ENCODE data around the gene TAX1BP3. TPM values are rescaled to one million over a fixed set of nuclear protein-coding genes. Genes with fewer than 3 reads are reported as not detected.
"Not testable (repeated sequence)": the region's sequence is repeated elsewhere in the genome, so short reads cannot be mapped to it uniquely, and the experiment has no call there.

The TAX1BP3 gene
- polyA plus RNA-seq, 3 donors = 29.6 to 71.8 (median 70.9) TPM

- Mint-ChIP-seq H3K4me1 (peaks cover 24% of the 10 kb centered on the region), H3K27ac (peak overlapping the region in 1 of 7 donors; percentile 37), H3K27me3 (ENCODE audit: low read depth in 3 of 3) (peaks cover 0 to 4% (median 0%) of the 10 kb centered on the region in 3 donors), H3K9me3 (no peaks in the 10 kb centered on the region), H3K36me3 (peaks cover 18% of the 10 kb centered on the region in 2 donors), H3K4me3 (no peak overlapping the region)
- no peaks in the 10 kb centered on the region for H3K9me3 ChIP-seq (replicated peaks in 1 of 2; ENCODE audit: control insufficient read depth in 1 of 2, insufficient read depth in 1 of 2, low read length in 2 of 2)
- 93% methylated on average over 3 of the region's 3 CpGs for WGBS (ENCODE audit: insufficient coverage)
- peaks cover 24 to 26% of the 10 kb centered on the region in 2 donors for H3K4me1 ChIP-seq (ENCODE audit: control insufficient read depth in 1 of 2, insufficient read depth in 2 of 2, low read length in 2 of 2)
- no peak overlapping the region for H3K9ac ChIP-seq (ENCODE audit: insufficient read depth, low read length, poor library complexity, severe bottlenecking)
- no peaks in the 10 kb centered on the region for H3K27me3 ChIP-seq (ENCODE audit: control insufficient read depth in 2 of 2, insufficient read depth in 2 of 2, low read length in 2 of 2)
- DNase-seq = no peak
- H3K4me3 ChIP-seq (replicated peaks in 1 of 3; ENCODE audit: low read depth in 2 of 3, low read length in 3 of 3) = no peak overlapping the region
- H4K20me1 ChIP-seq (ENCODE audit: insufficient read depth, low read length) = no peaks in the 10 kb centered on the region
- intact Hi-C loops (cut with micrococcal nuclease) = no loop called here
- TF ChIP-seq, protein P1, sequence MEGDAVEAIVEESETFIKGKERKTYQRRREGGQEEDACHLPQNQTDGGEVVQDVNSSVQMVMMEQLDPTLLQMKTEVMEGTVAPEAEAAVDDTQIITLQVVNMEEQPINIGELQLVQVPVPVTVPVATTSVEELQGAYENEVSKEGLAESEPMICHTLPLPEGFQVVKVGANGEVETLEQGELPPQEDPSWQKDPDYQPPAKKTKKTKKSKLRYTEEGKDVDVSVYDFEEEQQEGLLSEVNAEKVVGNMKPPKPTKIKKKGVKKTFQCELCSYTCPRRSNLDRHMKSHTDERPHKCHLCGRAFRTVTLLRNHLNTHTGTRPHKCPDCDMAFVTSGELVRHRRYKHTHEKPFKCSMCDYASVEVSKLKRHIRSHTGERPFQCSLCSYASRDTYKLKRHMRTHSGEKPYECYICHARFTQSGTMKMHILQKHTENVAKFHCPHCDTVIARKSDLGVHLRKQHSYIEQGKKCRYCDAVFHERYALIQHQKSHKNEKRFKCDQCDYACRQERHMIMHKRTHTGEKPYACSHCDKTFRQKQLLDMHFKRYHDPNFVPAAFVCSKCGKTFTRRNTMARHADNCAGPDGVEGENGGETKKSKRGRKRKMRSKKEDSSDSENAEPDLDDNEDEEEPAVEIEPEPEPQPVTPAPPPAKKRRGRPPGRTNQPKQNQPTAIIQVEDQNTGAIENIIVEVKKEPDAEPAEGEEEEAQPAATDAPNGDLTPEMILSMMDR (IDR thresholded peaks at IDR 0.05) = no peak
- H3K36me3 ChIP-seq (replicated peaks in 1 of 2; ENCODE audit: control insufficient read depth in 1 of 2, insufficient read depth in 2 of 2, low read length in 2 of 2) = peaks cover 10 to 16% of the 10 kb centered on the region in 2 donors
- no peak overlapping the region for H2AFZ ChIP-seq (ENCODE audit: insufficient read depth, low read depth, low read length, poor library complexity, severe bottlenecking)
- H3K79me2 ChIP-seq (ENCODE audit: insufficient read depth, low read length) = no peaks in the 10 kb centered on the region
- H3K4me2 ChIP-seq (replicated peaks; ENCODE audit: extremely low read depth, low read length, poor library complexity, severe bottlenecking) = no peak overlapping the region
- H3K27ac ChIP-seq (ENCODE audit: low read depth in 1 of 2, low read length in 2 of 2) = no peak overlapping the region
Observed at GRCh38 chr17:3708366-3708765, 40.0 kb upstream of the TAX1BP3 start.

- H4K20me1 ChIP-seq (ENCODE audit: insufficient read depth, low read length); H3K27ac Mint-ChIP-seq; H3K27me3 Mint-ChIP-seq (ENCODE audit: low read depth in 3 of 3); H3K9me3 ChIP-seq (replicated peaks in 1 of 2; ENCODE audit: control insufficient read depth in 1 of 2, insufficient read depth in 1 of 2, low read length in 2 of 2); H3K9ac ChIP-seq (ENCODE audit: insufficient read depth, low read length, poor library complexity, severe bottlenecking); H3K4me3 ChIP-seq (replicated peaks in 1 of 3; ENCODE audit: low read depth in 2 of 3, low read length in 3 of 3); H3K9me3 Mint-ChIP-seq; H3K36me3 Mint-ChIP-seq; H3K79me2 ChIP-seq (ENCODE audit: insufficient read depth, low read length); intact Hi-C loops (cut with micrococcal nuclease); H3K4me2 ChIP-seq (replicated peaks; ENCODE audit: extremely low read depth, low read length, poor library complexity, severe bottlenecking); H3K27me3 ChIP-seq (ENCODE audit: control insufficient read depth in 2 of 2, insufficient read depth in 2 of 2, low read length in 2 of 2); H3K4me1 ChIP-seq (ENCODE audit: control insufficient read depth in 1 of 2, insufficient read depth in 2 of 2, low read length in 2 of 2); H3K4me3 Mint-ChIP-seq; H3K27ac ChIP-seq (ENCODE audit: low read depth in 1 of 2, low read length in 2 of 2); DNase-seq; H2AFZ ChIP-seq (ENCODE audit: insufficient read depth, low read depth, low read length, poor library complexity, severe bottlenecking); H3K36me3 ChIP-seq (replicated peaks in 1 of 2; ENCODE audit: control insufficient read depth in 1 of 2, insufficient read depth in 2 of 2, low read length in 2 of 2): not testable (repeated sequence)
- peaks cover 14% of the 10 kb centered on the region for H3K4me1 Mint-ChIP-seq
- 100% methylated on average over 1 of the region's 1 CpG for WGBS (ENCODE audit: insufficient coverage)
Observed at GRCh38 chr17:3705718-3705984, 37.3 kb upstream of the TAX1BP3 start.
